Neural cell (in vitro differentiated cells): ENCODE measurements around the gene DAAM2.

ENCODE experiments used
- CTCF ChIP-seq: fragments of 450-650 bp; IDR thresholded peaks from 2 replicates; pipeline ENCODE4 v1.5.1; 2014; ENCODE audit warnings: antibody characterized with exemption, mild to moderate bottlenecking, moderate library complexity; ENCODE audit not compliant: poor library complexity, severe bottlenecking
- EP300 ChIP-seq: fragments of 450-650 bp; conservative IDR thresholded peaks from 2 replicates; pipeline ENCODE4 v1.6.1; 2014; ENCODE audit warnings: antibody characterized with exemption, mild to moderate bottlenecking, moderate library complexity; ENCODE audit not compliant: poor library complexity, severe bottlenecking
- POLR2AphosphoS5 ChIP-seq: IDR thresholded peaks from 2 replicates; pipeline ENCODE4 v1.6.1; 2012
- RAD21 ChIP-seq: fragments of 450-650 bp; conservative IDR thresholded peaks from 2 replicates; pipeline ENCODE4 v1.6.1; 2014; ENCODE audit warnings: antibody characterized with exemption, mild to moderate bottlenecking, moderate library complexity
- REST ChIP-seq: IDR thresholded peaks from 2 replicates; pipeline ENCODE4 v1.6.1; 2012; ENCODE audit warnings: borderline replicate concordance

- no peak for TF ChIP-seq RAD21
- no peak for TF ChIP-seq EP300
- TF ChIP-seq CTCF, result no peak
- TF ChIP-seq REST, result no peak
- TF ChIP-seq POLR2AphosphoS5, result no peak
Observed at GRCh38 chr6:39881851-39882530, 89.8 kb downstream of the DAAM2 start.
